ENCODE measurements around the gene MDFI. TPM values are rescaled to one million over a fixed set of nuclear protein-coding genes. Genes with fewer than 3 reads are reported as not detected.
"Not testable (repeated sequence)": the region's sequence is repeated elsewhere in the genome, so short reads cannot be mapped to it uniquely, and the experiment has no call there.

MDFI gene
- total RNA-seq, 1 experiment from 2014 or later: 166 TPM

GRCh38 chr6:41618598-41618997 lies 19.7 kb upstream of the MDFI start:
- no peak overlapping the region for H3K27ac ChIP-seq
- no peak overlapping the region for H3K4me3 ChIP-seq
- DNase-seq: no peak
- no peaks in the 10 kb centered on the region for H3K4me1 ChIP-seq
- H3K36me3 ChIP-seq: no peaks in the 10 kb centered on the region
- no peaks in the 10 kb centered on the region for H3K9me3 ChIP-seq (replicated peaks)
- no peaks in the 10 kb centered on the region for H3K27me3 ChIP-seq

GRCh38 chr6:41619193-41619592 lies 19.1 kb upstream of the MDFI start:
- H3K4me1 ChIP-seq, H3K4me3 ChIP-seq, DNase-seq: not testable (repeated sequence)

GRCh38 chr6:41621367-41621766 lies 16.9 kb upstream of the MDFI start:
- H3K27ac ChIP-seq: no peak overlapping the region
- no peaks in the 10 kb centered on the region for H3K27me3 ChIP-seq
- H3K9me3 ChIP-seq (replicated peaks): no peaks in the 10 kb centered on the region
- H3K36me3 ChIP-seq: no peaks in the 10 kb centered on the region
- DNase-seq: no peak
- no peak overlapping the region for H3K4me3 ChIP-seq
- H3K4me1 ChIP-seq: peaks cover 9% of the 10 kb centered on the region

More at GRCh38 chr6:41619193-41619592, 19.1 kb upstream of the MDFI start:
- H3K27me3 ChIP-seq; H3K27ac ChIP-seq; H3K36me3 ChIP-seq; H3K9me3 ChIP-seq (replicated peaks): not testable (repeated sequence)

GRCh38 chr6:41621802-41622201 lies 16.5 kb upstream of the MDFI start:
- Histone ChIP-seq H3K27ac (no peak overlapping the region), H3K4me1 (peaks cover 12% of the 10 kb centered on the region), H3K27me3 (no peaks in the 10 kb centered on the region), H3K4me3 (no peak overlapping the region), H3K36me3 (no peaks in the 10 kb centered on the region), H3K9me3 (replicated peaks) (no peaks in the 10 kb centered on the region)
- no peak for DNase-seq

GRCh38 chr6:41622206-41622988 lies 15.9 kb upstream of the MDFI start:
- DNase-seq: no peak
- Histone ChIP-seq H3K4me3 (no peak overlapping the region), H3K27me3 (no peaks in the 10 kb centered on the region), H3K27ac (no peak overlapping the region), H3K9me3 (replicated peaks) (no peaks in the 10 kb centered on the region), H3K36me3 (no peaks in the 10 kb centered on the region), H3K4me1 (peaks cover 14% of the 10 kb centered on the region)

- Histone ChIP-seq H3K27me3 (no peaks in the 10 kb centered on the region), H3K36me3 (no peaks in the 10 kb centered on the region), H3K4me3 (no peak overlapping the region), H3K9me3 (replicated peaks) (no peaks in the 10 kb centered on the region), H3K4me1 (peaks cover 14% of the 10 kb centered on the region), H3K27ac (no peak overlapping the region)
- no peak for DNase-seq
Measured at GRCh38 chr6:41623330-41623729, 14.9 kb upstream of the MDFI start.

- H3K4me3 ChIP-seq: no peak overlapping the region
- H3K4me1 ChIP-seq: peaks cover 17% of the 10 kb centered on the region
- no peak for DNase-seq
- H3K36me3 ChIP-seq: no peaks in the 10 kb centered on the region
- no peaks in the 10 kb centered on the region for H3K9me3 ChIP-seq (replicated peaks)
- H3K27me3 ChIP-seq: no peaks in the 10 kb centered on the region
- no peak overlapping the region for H3K27ac ChIP-seq
Measured at GRCh38 chr6:41624621-41625380, 13.5 kb upstream of the MDFI start.

GRCh38 chr6:41625442-41625841 lies 12.8 kb upstream of the MDFI start:
- Histone ChIP-seq H3K9me3 (replicated peaks) (no peaks in the 10 kb centered on the region), H3K4me1 (peaks cover 23% of the 10 kb centered on the region), H3K27me3 (no peaks in the 10 kb centered on the region), H3K27ac (no peak overlapping the region), H3K36me3 (no peaks in the 10 kb centered on the region), H3K4me3 (no peak overlapping the region)
- DNase-seq: peak; percentile 62 to 73

- Histone ChIP-seq H3K36me3 (no peaks in the 10 kb centered on the region), H3K4me3 (no peak overlapping the region), H3K9me3 (replicated peaks) (no peaks in the 10 kb centered on the region), H3K4me1 (peaks cover 28% of the 10 kb centered on the region), H3K27me3 (no peaks in the 10 kb centered on the region), H3K27ac (no peak overlapping the region)
- no peak for DNase-seq
Measured at GRCh38 chr6:41626022-41626421, 12.2 kb upstream of the MDFI start.

- Histone ChIP-seq H3K27me3 (no peaks in the 10 kb centered on the region), H3K9me3 (replicated peaks) (no peaks in the 10 kb centered on the region), H3K36me3 (no peaks in the 10 kb centered on the region), H3K4me1 (peaks cover 35% of the 10 kb centered on the region), H3K4me3 (no peak overlapping the region), H3K27ac (no peak overlapping the region)
- peak in 1 of 2 experiments; percentile 27 for DNase-seq
Measured at GRCh38 chr6:41626917-41627316, 11.4 kb upstream of the MDFI start.

GRCh38 chr6:41629128-41629527 lies 9.1 kb upstream of the MDFI start:
- Histone ChIP-seq H3K36me3 (no peaks in the 10 kb centered on the region), H3K4me1 (peaks cover 40% of the 10 kb centered on the region), H3K27ac (no peak overlapping the region), H3K27me3 (no peaks in the 10 kb centered on the region), H3K9me3 (replicated peaks) (no peaks in the 10 kb centered on the region), H3K4me3 (no peak overlapping the region)
- no peak for DNase-seq

- no peaks in the 10 kb centered on the region for H3K27me3 ChIP-seq
- peak; percentile 51 to 64 for DNase-seq
- H3K27ac ChIP-seq: no peak overlapping the region; the same call in 1 of the 2 replicates
- no peaks in the 10 kb centered on the region for H3K36me3 ChIP-seq
- H3K4me1 ChIP-seq: peaks cover 50% of the 10 kb centered on the region
- H3K4me3 ChIP-seq: no peak overlapping the region
- H3K9me3 ChIP-seq (replicated peaks): no peaks in the 10 kb centered on the region
Measured at GRCh38 chr6:41630069-41630468, 8.2 kb upstream of the MDFI start.

- peak; percentile 55 to 67 for DNase-seq
- Histone ChIP-seq H3K4me1 (peaks cover 50% of the 10 kb centered on the region), H3K36me3 (no peaks in the 10 kb centered on the region), H3K9me3 (replicated peaks) (no peaks in the 10 kb centered on the region), H3K27ac (no peak overlapping the region; the same call in 1 of the 2 replicates), H3K4me3 (peak overlapping the region; percentile 8), H3K27me3 (no peaks in the 10 kb centered on the region)
Measured at GRCh38 chr6:41630946-41631345, 7.3 kb upstream of the MDFI start.

GRCh38 chr6:41633056-41633634 lies 5.1 kb upstream of the MDFI start:
- DNase-seq: no peak
- H3K27me3 ChIP-seq: no peaks in the 10 kb centered on the region

GRCh38 chr6:41634657-41635056 lies 3.6 kb upstream of the MDFI start:
- no peak overlapping the region for H3K4me3 ChIP-seq
- no peaks in the 10 kb centered on the region for H3K9me3 ChIP-seq (replicated peaks)
- H3K36me3 ChIP-seq: 0 out of 2 replicates have a peak, but pooled peaks cover 3% of the 10 kb centered on the region
- peak; percentile 95 to 96 for DNase-seq
- peaks cover 47% of the 10 kb centered on the region for H3K4me1 ChIP-seq
- H3K27me3 ChIP-seq: no peaks in the 10 kb centered on the region
- peak overlapping the region; percentile 23; the same call in 1 of the 2 replicates for H3K27ac ChIP-seq

More at GRCh38 chr6:41633056-41633634, 5.1 kb upstream of the MDFI start:
- Histone ChIP-seq H3K4me3 (no peak overlapping the region), H3K4me1 (peaks cover 48% of the 10 kb centered on the region), H3K36me3 (no peaks in the 10 kb centered on the region), H3K27ac (no peak overlapping the region), H3K9me3 (replicated peaks) (no peaks in the 10 kb centered on the region)
